ENCODE data around the gene ABCC6. TPM values are rescaled to one million over a fixed set of nuclear protein-coding genes. Genes with fewer than 3 reads are reported as not detected.

ABCC6 gene
- total and polyA plus RNA-seq, 10 donors, result 0.14 to 0.94 (median 0.46) TPM

GRCh38 chr16:16158741-16159374 lies 64.4 kb downstream of the ABCC6 start:
- Histone ChIP-seq H3K4me3 (no peak overlapping the region), H3K27me3 (replicated peaks in 1 of 7) (no peaks in the 10 kb centered on the region), H3K36me3 (peaks cover 0 to 8% (median 0%) of the 10 kb centered on the region in 6 donors), H3K27ac (no peak overlapping the region), H3K4me1 (no peaks in the 10 kb centered on the region), H3K9me3 (peaks cover 0 to 42% (median 30%) of the 10 kb centered on the region in 8 donors)
- WGBS, 5 donors, result 69 to 87% (median 83%) methylated on average over 3 of the region's 3 CpGs
- DNase-seq, result no peak
- intact Hi-C loops (cut with DNase I; ENCODE audit: low total_unique reads), result no loop called here
- TF ChIP-seq CTCF (IDR thresholded peaks at IDR 0.05 in 8 of 11, conservative IDR thresholded peaks at IDR 0.05 in 3 of 11) (no peak), POLR2A (IDR thresholded peaks at IDR 0.05) (no peak), POLR2AphosphoS5 (IDR thresholded peaks at IDR 0.05) (no peak)

GRCh38 chr16:16158082-16158658 lies 65.1 kb downstream of the ABCC6 start:
- TF ChIP-seq CTCF (IDR thresholded peaks at IDR 0.05 in 8 of 11, conservative IDR thresholded peaks at IDR 0.05 in 3 of 11) (no peak), POLR2A (IDR thresholded peaks at IDR 0.05) (no peak), POLR2AphosphoS5 (IDR thresholded peaks at IDR 0.05) (no peak)
- no peaks in the 10 kb centered on the region for H3K4me1 ChIP-seq
- no peak overlapping the region for H3K4me3 ChIP-seq
- H3K27ac ChIP-seq, result no peak overlapping the region
- WGBS, 5 donors, result 80 to 99% (median 85%) methylated on average over 4 of the region's 4 CpGs
- DNase-seq, result no peak
- intact Hi-C loops (cut with DNase I; ENCODE audit: low total_unique reads), result no loop called here
- H3K36me3 ChIP-seq, result peaks cover 0 to 8% (median 0%) of the 10 kb centered on the region in 6 donors
- peaks cover 0 to 42% (median 30%) of the 10 kb centered on the region in 8 donors for H3K9me3 ChIP-seq
- H3K27me3 ChIP-seq (replicated peaks in 1 of 7), result no peaks in the 10 kb centered on the region

- no peaks in the 10 kb centered on the region for H3K4me1 ChIP-seq
- TF ChIP-seq CTCF (IDR thresholded peaks at IDR 0.05 in 8 of 11, conservative IDR thresholded peaks at IDR 0.05 in 3 of 11), result no peak
- TF ChIP-seq POLR2A (IDR thresholded peaks at IDR 0.05), result no peak
- no peak for TF ChIP-seq POLR2AphosphoS5 (IDR thresholded peaks at IDR 0.05)
- WGBS, 5 donors, result 52 to 84% (median 79%) methylated on average over 1 of the region's 1 CpG
- no peaks in the 10 kb centered on the region for H3K27me3 ChIP-seq (replicated peaks in 1 of 7)
- peaks cover 0 to 42% (median 30%) of the 10 kb centered on the region in 8 donors for H3K9me3 ChIP-seq
- no peak overlapping the region for H3K4me3 ChIP-seq
- H3K36me3 ChIP-seq, result peaks cover 0 to 8% (median 0%) of the 10 kb centered on the region in 6 donors
- H3K27ac ChIP-seq, result no peak overlapping the region
- intact Hi-C loops (cut with DNase I; ENCODE audit: low total_unique reads), result no loop called here
- DNase-seq, result no peak
These were observed 66.1 kb downstream of the ABCC6 start for GRCh38 chr16:16157166-16157565.

- intact Hi-C loops (cut with DNase I; ENCODE audit: low total_unique reads), result no loop called here
- no peak overlapping the region for H3K4me3 ChIP-seq
- no peaks in the 10 kb centered on the region for H3K27me3 ChIP-seq (replicated peaks in 1 of 7)
- peaks cover 0 to 8% (median 0%) of the 10 kb centered on the region in 6 donors for H3K36me3 ChIP-seq
- WGBS, 5 donors, result 88 to 97% (median 93%) methylated on average over 3 of the region's 3 CpGs
- TF ChIP-seq CTCF (IDR thresholded peaks at IDR 0.05 in 8 of 11, conservative IDR thresholded peaks at IDR 0.05 in 3 of 11) (no peak), POLR2AphosphoS5 (IDR thresholded peaks at IDR 0.05) (no peak), POLR2A (IDR thresholded peaks at IDR 0.05) (no peak)
- peaks cover 0 to 9% (median 1%) of the 10 kb centered on the region in 6 donors for H3K4me1 ChIP-seq
- H3K27ac ChIP-seq, result no peak overlapping the region
- H3K9me3 ChIP-seq, result peaks cover 0 to 32% (median 28%) of the 10 kb centered on the region in 8 donors
- DNase-seq, result no peak
These were observed 68.1 kb downstream of the ABCC6 start for GRCh38 chr16:16155234-16155633.

Measured in spleen (tissue), 11 donors.